CD4-positive, alpha-beta T cell treated with Interleukin-15 for 1 hour (primary cell): ENCODE results near the gene ASXL3.

Experiments used
- DNase-seq: peaks from one replicate; pipeline ENCODE4 v3.0.0-alpha.2; 2020

Gene ASXL3

GRCh38 chr18:33735428-33735827 is 157.4 kb downstream of the ASXL3 start:
- DNase-seq: no peak

GRCh38 chr18:33741760-33742159 is 163.7 kb downstream of the ASXL3 start:
- DNase-seq: no peak

- no peak for DNase-seq
Observed at GRCh38 chr18:33744032-33744697, 166.1 kb downstream of the ASXL3 start.

GRCh38 chr18:33745151-33745795 is 167.3 kb downstream of the ASXL3 start:
- DNase-seq: no peak

GRCh38 chr18:33745871-33746545 is 168.0 kb downstream of the ASXL3 start:
- DNase-seq: no peak

GRCh38 chr18:33749834-33750233 is 171.8 kb downstream of the ASXL3 start:
- no peak for DNase-seq

- DNase-seq: no peak
Observed at GRCh38 chr18:33750366-33750765, 172.3 kb downstream of the ASXL3 start.

GRCh38 chr18:33751613-33752221 is 173.7 kb downstream of the ASXL3 start:
- no peak for DNase-seq

GRCh38 chr18:33755391-33755790 is 177.4 kb downstream of the ASXL3 start:
- no peak for DNase-seq

- no peak for DNase-seq
Observed at GRCh38 chr18:33755931-33756560, 178.0 kb downstream of the ASXL3 start.

- DNase-seq: no peak
Observed at GRCh38 chr18:33757037-33757436, 179.0 kb downstream of the ASXL3 start.

- DNase-seq: no peak
Observed at GRCh38 chr18:33761363-33761762, 183.3 kb downstream of the ASXL3 start.

- no peak for DNase-seq
Observed at GRCh38 chr18:33781429-33781828, 203.4 kb downstream of the ASXL3 start.
